ENCODE results near the gene KIF2A.
A peak's percentile ranks its signal among the peaks of the same experiment; 100 is the strongest.

KIF2A gene

GRCh38 chr5:62347928-62348327, 41.9 kb downstream of the KIF2A start:
- TF ChIP-seq CTCF (IDR thresholded peaks at IDR 0.05; ENCODE audit: borderline replicate concordance, insufficient read depth, low read depth, low read length): no peak

DNA sequence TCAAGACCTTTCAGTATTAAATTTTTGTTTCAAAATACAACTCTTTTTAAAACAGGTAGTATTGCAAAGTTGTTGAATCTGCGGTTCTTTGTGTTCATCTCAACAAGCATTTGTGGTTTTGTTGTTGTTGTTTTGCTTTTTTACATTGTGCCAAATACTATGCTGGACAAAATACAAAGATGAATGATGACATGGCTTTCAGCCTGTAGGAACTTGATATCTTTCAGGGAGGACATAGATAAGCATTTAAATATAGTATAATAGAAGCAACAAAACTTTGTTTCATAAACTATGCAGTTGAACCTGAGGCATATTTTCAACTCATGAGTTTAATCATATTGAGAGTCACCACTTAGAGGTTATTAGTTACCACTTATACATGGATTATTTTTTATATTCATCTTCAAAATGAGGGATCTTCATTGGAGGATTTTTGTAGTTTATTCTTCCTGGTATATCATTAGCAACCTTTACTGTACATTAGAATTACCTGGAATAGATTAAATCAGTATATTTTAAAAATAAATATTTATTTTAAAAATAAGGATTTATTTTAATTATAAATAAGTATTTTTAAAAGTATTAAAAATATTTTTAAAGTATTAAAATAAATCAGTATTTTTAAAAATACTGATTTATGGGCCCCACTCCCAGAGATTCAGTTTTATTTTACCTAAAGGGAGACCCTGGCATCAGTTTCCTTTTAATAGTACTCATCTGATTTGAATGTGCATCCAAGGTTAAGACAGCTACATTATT, 42.9 kb downstream of the KIF2A start:
- H3K4me3 ChIP-seq (ENCODE audit: low read depth, low read length): no peak overlapping the region
- no peak for TF ChIP-seq CTCF (IDR thresholded peaks at IDR 0.05; ENCODE audit: borderline replicate concordance, insufficient read depth, low read depth, low read length)

More at GRCh38 chr5:62347928-62348327, 41.9 kb downstream of the KIF2A start:
- no peak overlapping the region for H3K4me3 ChIP-seq (ENCODE audit: low read depth, low read length)

GRCh38 chr5:62354028-62354874, 48.2 kb downstream of the KIF2A start:
- no peak overlapping the region for H3K4me3 ChIP-seq (ENCODE audit: low read depth, low read length)
- peak; percentile 18; the same call in 1 of the 2 replicates for TF ChIP-seq CTCF (IDR thresholded peaks at IDR 0.05; ENCODE audit: borderline replicate concordance, insufficient read depth, low read depth, low read length)

DNA sequence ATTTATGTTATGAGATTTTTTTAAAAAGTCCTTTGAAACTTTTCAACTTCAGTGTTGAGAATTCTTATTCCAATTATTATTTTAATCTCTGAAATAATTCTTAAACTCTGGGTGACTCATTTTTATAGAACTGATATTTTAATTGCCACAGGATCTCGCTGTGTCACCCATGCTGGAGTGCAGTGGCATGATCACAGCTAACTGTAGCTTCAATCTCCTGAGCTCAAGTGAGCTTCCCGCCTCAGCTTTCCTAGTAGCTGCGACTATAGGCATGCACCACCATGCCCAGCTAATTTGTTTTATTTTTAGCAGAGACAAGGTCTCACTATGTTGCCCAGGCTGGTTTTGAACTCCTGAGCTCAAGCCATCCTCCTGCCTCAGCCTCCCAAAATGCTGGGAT, 56.7 kb downstream of the KIF2A start:
- H3K4me3 ChIP-seq (ENCODE audit: low read depth, low read length): no peak overlapping the region
- no peak for TF ChIP-seq CTCF (IDR thresholded peaks at IDR 0.05; ENCODE audit: borderline replicate concordance, insufficient read depth, low read depth, low read length)

DNA sequence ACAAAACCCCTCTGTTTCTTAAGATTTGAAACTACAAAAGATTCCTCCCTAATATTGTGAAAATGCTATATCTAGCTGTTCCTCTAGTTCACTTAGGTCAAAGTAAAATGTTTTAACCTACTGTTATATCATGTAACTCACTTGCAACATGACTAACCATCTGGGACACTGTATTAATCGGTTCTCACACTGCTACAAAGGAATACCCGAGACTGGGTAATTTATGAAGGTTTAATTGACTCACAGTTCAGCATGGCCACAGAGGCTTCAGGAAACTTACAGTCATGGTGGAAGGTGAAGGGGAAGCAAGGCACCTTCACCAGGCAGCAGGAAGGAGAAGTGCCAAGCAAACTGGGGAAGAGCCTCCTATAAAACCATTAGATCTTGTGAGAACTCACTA, 63.0 kb downstream of the KIF2A start:
- H3K4me3 ChIP-seq (ENCODE audit: low read depth, low read length): no peak overlapping the region
- TF ChIP-seq CTCF (IDR thresholded peaks at IDR 0.05; ENCODE audit: borderline replicate concordance, insufficient read depth, low read depth, low read length): no peak

- TF ChIP-seq CTCF (IDR thresholded peaks at IDR 0.05; ENCODE audit: borderline replicate concordance, insufficient read depth, low read depth, low read length): no peak
- H3K4me3 ChIP-seq (ENCODE audit: low read depth, low read length): no peak overlapping the region
Measured at GRCh38 chr5:62371409-62371808, 65.4 kb downstream of the KIF2A start.

Data from GM12875 (cell line).